IMR-90 (cell line): ENCODE data around the gene PPP1R16B. TPM values are rescaled to one million over a fixed set of nuclear protein-coding genes. Genes with fewer than 3 reads are reported as not detected.

Source experiments
- ATAC-seq: fragments of 200-7000 bp; cut with Tn5 transposase; 2 replicates; pipeline ENCODE4 v1.9.1; 2020; ENCODE audit warnings: low read depth, mild to moderate bottlenecking, moderate library complexity
- BruUV-seq: library from RNA; stranded (reverse); fragments of 400-500 nt; replicated peaks from 2 replicates; lab custom pipeline; 2021; lab: Mats Ljungman, UMichigan
- CTCF ChIA-PET: fragments of 300-600 bp; formaldehyde crosslinking; extraction: SDS; loops from one replicate; lab custom pipeline; 2021; ENCODE audit warnings: antibody characterized with exemption; lab: Yijun Ruan, JAX
- POLR2A ChIA-PET: fragments of 300-600 bp; sonication (Branson Sonifier 250); formaldehyde crosslinking; loops from one replicate; lab custom pipeline; 2022; ENCODE audit warnings: antibody characterized with exemption; ENCODE audit not compliant: unreplicated experiment; lab: Charles Lee
- DNase-seq: peaks from one replicate; pipeline ENCODE4 v3.0.0; 2013
- H2AFZ ChIP-seq: replicated peaks from 2 replicates; pipeline ENCODE3; 2013; ENCODE audit warnings: low read length, mild to moderate bottlenecking; ENCODE audit not compliant: poor library complexity
- H2AK5ac ChIP-seq: 2 replicates; pipeline ENCODE4 v1.6.1; 2013; ENCODE audit warnings: low read depth, low read length, inconsistent platforms
- H2AK9ac ChIP-seq: replicated peaks from 2 replicates; pipeline ENCODE3; 2013; ENCODE audit warnings: mild to moderate bottlenecking, low read depth, low read length, moderate library complexity; ENCODE audit not compliant: poor library complexity
- H2BK120ac ChIP-seq: 2 replicates; pipeline ENCODE4 v1.6.1; 2013; ENCODE audit warnings: low read depth, low read length, inconsistent platforms
- H2BK15ac ChIP-seq: 3 replicates; pipeline ENCODE4 v1.6.1; 2013; ENCODE audit warnings: low read depth, low read length, inconsistent platforms
- H2BK20ac ChIP-seq: 2 replicates; pipeline ENCODE4 v1.6.1; 2013; ENCODE audit warnings: low read depth, mild to moderate bottlenecking, inconsistent platforms, low read length, moderate library complexity
- H2BK5ac ChIP-seq: 2 replicates; pipeline ENCODE4 v1.6.1; 2013; ENCODE audit warnings: mild to moderate bottlenecking, low read depth, low read length, inconsistent platforms; ENCODE audit not compliant: poor library complexity, severe bottlenecking
- H3K14ac ChIP-seq: replicated peaks from 2 replicates; pipeline ENCODE4 v1.6.1; 2013; ENCODE audit warnings: low read depth, low read length, inconsistent platforms
- H3K18ac ChIP-seq: 2 replicates; pipeline ENCODE4 v1.6.1; 2013; ENCODE audit warnings: low read depth, low read length, control low read depth
- H3K23ac ChIP-seq: 2 replicates; pipeline ENCODE4 v1.6.1; 2013; ENCODE audit warnings: low read depth, low read length, inconsistent platforms
- H3K27ac ChIP-seq: 2 replicates; pipeline ENCODE4 v1.5.1; 2013; ENCODE audit warnings: mild to moderate bottlenecking, control low read depth, low read length; ENCODE audit not compliant: insufficient read depth
- H3K27me3 ChIP-seq: 2 replicates; pipeline ENCODE4 v1.6.1; 2013; ENCODE audit warnings: low read length; ENCODE audit not compliant: control insufficient read depth, insufficient read depth
- H3K36me3 ChIP-seq: 2 replicates; pipeline ENCODE4 v1.6.1; 2013; ENCODE audit warnings: low read length, mixed read lengths; ENCODE audit not compliant: control insufficient read depth, insufficient read depth
- H3K4ac ChIP-seq: 2 replicates; pipeline ENCODE4 v1.6.1; 2013; ENCODE audit warnings: low read depth, low read length, inconsistent platforms
- H3K4me1 ChIP-seq: 2 replicates; pipeline ENCODE4 v1.6.1; 2013; ENCODE audit warnings: low read length, mixed read lengths; ENCODE audit not compliant: control insufficient read depth, insufficient read depth
- H3K4me2 ChIP-seq: 2 replicates; pipeline ENCODE4 v1.6.1; 2013; ENCODE audit warnings: low read depth, mild to moderate bottlenecking, control low read depth, low read length, moderate library complexity
- H3K4me3 ChIP-seq: 2 replicates; pipeline ENCODE4 v1.5.1; 2013; ENCODE audit warnings: low read depth, mild to moderate bottlenecking, control low read depth, low read length, moderate library complexity; ENCODE audit not compliant: insufficient read depth
- H3K56ac ChIP-seq: 2 replicates; pipeline ENCODE4 v1.6.1; 2013; ENCODE audit warnings: low read length, inconsistent platforms; ENCODE audit not compliant: insufficient read depth; ENCODE audit errors: extremely low read depth
- H3K79me1 ChIP-seq, 2 experiments: 2 replicates each; pipeline ENCODE4 v1.6.1; 2013; ENCODE audit warnings: low read length in 2 of 2, inconsistent platforms in 1 of 2, low read depth in 1 of 2
- H3K9ac ChIP-seq: 2 replicates; pipeline ENCODE4 v1.6.1; 2013; ENCODE audit warnings: low read depth, low read length, control low read depth
- H3K9me1 ChIP-seq: 2 replicates; pipeline ENCODE4 v1.6.1; 2013; ENCODE audit warnings: low read length, inconsistent platforms; ENCODE audit not compliant: insufficient read depth
- H3K9me3 ChIP-seq: 2 replicates; pipeline ENCODE4 v1.6.1; 2013; ENCODE audit warnings: low read length; ENCODE audit not compliant: control insufficient read depth, insufficient read depth
- H4K20me1 ChIP-seq: 2 replicates; pipeline ENCODE4 v1.6.1; 2013; ENCODE audit warnings: low read length, inconsistent platforms; ENCODE audit not compliant: insufficient read depth
- H4K5ac ChIP-seq: 2 replicates; pipeline ENCODE4 v1.6.1; 2013; ENCODE audit warnings: mild to moderate bottlenecking, low read depth, low read length, control low read depth
- H4K8ac ChIP-seq, 2 experiments: 2 replicates each; pipeline ENCODE4 v1.6.1; 2013; ENCODE audit warnings: low read depth in 2 of 2, low read length in 2 of 2, control low read depth in 1 of 2, inconsistent platforms in 1 of 2
- H4K91ac ChIP-seq: 2 replicates; pipeline ENCODE4 v1.6.1; 2013; ENCODE audit warnings: low read depth, low read length, inconsistent platforms; ENCODE audit not compliant: insufficient read depth
- BHLHE40 ChIP-seq: fragments of 150-350 bp; IDR thresholded peaks from 2 replicates; pipeline ENCODE4 v1.6.1; 2016; ENCODE audit warnings: mild to moderate bottlenecking, low read depth, low read length
- CEBPB ChIP-seq: IDR thresholded peaks from 2 replicates; pipeline ENCODE4 v1.6.1; 2012; ENCODE audit warnings: low read depth, low read length, improper control_type of control experiment
- CHD1 ChIP-seq: IDR thresholded peaks from 2 replicates; pipeline ENCODE4 v1.6.1; 2012; ENCODE audit warnings: low read depth, low read length, improper control_type of control experiment
- ELK1 ChIP-seq: fragments of 150-350 bp; IDR thresholded peaks from 2 replicates; pipeline ENCODE4 v1.6.1; 2016; ENCODE audit warnings: low read depth, mild to moderate bottlenecking, low read length, moderate library complexity, borderline replicate concordance
- FOS ChIP-seq: fragments of 150-350 bp; IDR thresholded peaks from 2 replicates; pipeline ENCODE4 v1.6.1; 2016; ENCODE audit warnings: low read depth, low read length
- MAFK ChIP-seq: IDR thresholded peaks from 2 replicates; pipeline ENCODE4 v1.6.1; 2012; ENCODE audit warnings: low read depth, low read length, improper control_type of control experiment
- MAZ ChIP-seq: IDR thresholded peaks from 2 replicates; pipeline ENCODE4 v1.6.1; 2012; ENCODE audit warnings: low read depth, mild to moderate bottlenecking, low read length, improper control_type of control experiment, moderate library complexity, borderline replicate concordance
- MXI1 ChIP-seq: IDR thresholded peaks from 2 replicates; pipeline ENCODE4 v1.6.1; 2012; ENCODE audit warnings: low read depth, mild to moderate bottlenecking, low read length, moderate library complexity, borderline replicate concordance
- NFE2L2 ChIP-seq: fragments of 150-350 bp; IDR thresholded peaks from 2 replicates; pipeline ENCODE4 v1.6.1; 2016; ENCODE audit warnings: low read depth, mild to moderate bottlenecking, low read length
- POLR2A ChIP-seq: IDR thresholded peaks from 2 replicates; pipeline ENCODE4 v1.6.1; 2012; ENCODE audit warnings: mild to moderate bottlenecking, low read depth, low read length
- RAD21 ChIP-seq: IDR thresholded peaks from 2 replicates; pipeline ENCODE4 v1.6.1; 2012; ENCODE audit warnings: low read length, improper control_type of control experiment
- RCOR1 ChIP-seq: IDR thresholded peaks from 2 replicates; pipeline ENCODE4 v1.6.1; 2012; ENCODE audit warnings: mild to moderate bottlenecking, low read length, improper control_type of control experiment; ENCODE audit not compliant: insufficient replicate concordance
- RFX5 ChIP-seq: IDR thresholded peaks from 2 replicates; pipeline ENCODE4 v1.8.0; 2012; ENCODE audit warnings: low read depth, mild to moderate bottlenecking, low read length, moderate library complexity
- SMC3 ChIP-seq: fragments of 150-350 bp; IDR thresholded peaks from 2 replicates; pipeline ENCODE4 v1.6.1; 2016; ENCODE audit warnings: low read depth, mild to moderate bottlenecking, antibody characterized with exemption, low read length, moderate library complexity
- WGBS, 2 experiments: methylation state at CpG; one replicate each; pipeline versions ENCODE4 v1.1.5 to v1.1.7; 2013; ENCODE audit warnings: missing lambda C conversion rate in 2 of 2; ENCODE audit not compliant: insufficient read length in 1 of 2; ENCODE audit errors: extremely low coverage in 2 of 2; 5-methylcytosine and 5-hydroxymethylcytosine counted together
- dilution Hi-C: fragments of 300-500 bp; cut with HindIII; formaldehyde crosslinking; loops from one replicate; pipeline ENCODE4 v1.14.3; 2018; ENCODE audit warnings: low sequenced_read_pairs; ENCODE audit not compliant: unreplicated experiment
- in situ Hi-C: fragments of 300-500 bp; cut with MboI; formaldehyde crosslinking; loops from 3 replicates; pipeline ENCODE4 v1.14.3; 2019; ENCODE audit warnings: low sequenced_read_pairs, inconsistent platforms, mixed read lengths
- intact Hi-C: fragments of 100-400 bp; cut with micrococcal nuclease; formaldehyde crosslinking; loops from 2 replicates; pipeline ENCODE4 v1.10.0; 2022
- polyA plus RNA-seq, 3 experiments: library from polyadenylated mRNA; depleted of rRNA; stranded (reverse); fragments of >200 nt; gene quantifications; 2 replicates each; pipeline ENCODE4 v1.2.3, GENCODE V29; 2012; ENCODE audit warnings: low replicate concordance in 1 of 3
- total RNA-seq: library from RNA; depleted of rRNA; stranded (reverse); fragments of >200 nt; gene quantifications from 2 replicates; pipeline ENCODE4 v1.2.3, GENCODE V29; 2012
- TF ChIP-seq, protein P1 (sequence below): fragments of 150-350 bp; IDR thresholded peaks from 2 replicates; pipeline ENCODE4 v1.6.1; 2017; ENCODE audit warnings: mild to moderate bottlenecking, antibody characterized with exemption, low read length, low read depth
- TF ChIP-seq, protein P2 (sequence below): conservative IDR thresholded peaks from 2 replicates; pipeline ENCODE4 v1.5.1; 2012; ENCODE audit warnings: mild to moderate bottlenecking, low read depth, low read length, improper control_type of control experiment

PPP1R16B gene
- total and polyA plus RNA-seq, 2 of the 4 experiments (the other 2 are of a cell fraction) = not detected

- in situ Hi-C loops (loop anchor here (25.0 kb wide), 1 partner anchor 111 kb away; the partner anchor contains the start of gene ACTR5), dilution Hi-C loops (no loop called here)
Measured at GRCh38 chr20:38847840-38848239, 42.3 kb downstream of the PPP1R16B start.

More at GRCh38 chr20:38847840-38848239, 42.3 kb downstream of the PPP1R16B start:
- Histone ChIP-seq H3K79me1 (no peaks in the 10 kb centered on the region), H4K5ac (no peak overlapping the region), H3K4me3 (no peak overlapping the region), H3K9me3 (no peaks in the 10 kb centered on the region), H2AK5ac (no peak overlapping the region), H4K8ac (no peak overlapping the region), H4K91ac (no peak overlapping the region), H2BK5ac (no peak overlapping the region), H4K20me1 (no peaks in the 10 kb centered on the region), H3K27me3 (peaks cover 7% of the 10 kb centered on the region), H3K4ac (no peak overlapping the region), H3K4me2 (no peak overlapping the region), H2AFZ (no peak overlapping the region), H3K14ac (no peak overlapping the region), H3K18ac (no peak overlapping the region), H3K36me3 (no peaks in the 10 kb centered on the region), H3K23ac (no peak overlapping the region), H3K4me1 (no peaks in the 10 kb centered on the region), H2AK9ac (no peak overlapping the region), H3K27ac (no peak overlapping the region), H2BK15ac (no peak overlapping the region), H3K56ac (no peak overlapping the region), H2BK120ac (no peak overlapping the region), H3K9me1 (no peaks in the 10 kb centered on the region), H3K9ac (no peak overlapping the region), H2BK20ac (no peak overlapping the region)
- BruUV-seq = no TSS peak
- ChIA-PET CTCF (no interaction called here), POLR2A (no interaction called here)
- no peak for TF ChIP-seq SMC3
- TF ChIP-seq CEBPB = no peak
- TF ChIP-seq, protein P1, sequence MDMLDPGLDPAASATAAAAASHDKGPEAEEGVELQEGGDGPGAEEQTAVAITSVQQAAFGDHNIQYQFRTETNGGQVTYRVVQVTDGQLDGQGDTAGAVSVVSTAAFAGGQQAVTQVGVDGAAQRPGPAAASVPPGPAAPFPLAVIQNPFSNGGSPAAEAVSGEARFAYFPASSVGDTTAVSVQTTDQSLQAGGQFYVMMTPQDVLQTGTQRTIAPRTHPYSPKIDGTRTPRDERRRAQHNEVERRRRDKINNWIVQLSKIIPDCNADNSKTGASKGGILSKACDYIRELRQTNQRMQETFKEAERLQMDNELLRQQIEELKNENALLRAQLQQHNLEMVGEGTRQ = no peak
- TF ChIP-seq BHLHE40 = no peak
- TF ChIP-seq, protein P2, sequence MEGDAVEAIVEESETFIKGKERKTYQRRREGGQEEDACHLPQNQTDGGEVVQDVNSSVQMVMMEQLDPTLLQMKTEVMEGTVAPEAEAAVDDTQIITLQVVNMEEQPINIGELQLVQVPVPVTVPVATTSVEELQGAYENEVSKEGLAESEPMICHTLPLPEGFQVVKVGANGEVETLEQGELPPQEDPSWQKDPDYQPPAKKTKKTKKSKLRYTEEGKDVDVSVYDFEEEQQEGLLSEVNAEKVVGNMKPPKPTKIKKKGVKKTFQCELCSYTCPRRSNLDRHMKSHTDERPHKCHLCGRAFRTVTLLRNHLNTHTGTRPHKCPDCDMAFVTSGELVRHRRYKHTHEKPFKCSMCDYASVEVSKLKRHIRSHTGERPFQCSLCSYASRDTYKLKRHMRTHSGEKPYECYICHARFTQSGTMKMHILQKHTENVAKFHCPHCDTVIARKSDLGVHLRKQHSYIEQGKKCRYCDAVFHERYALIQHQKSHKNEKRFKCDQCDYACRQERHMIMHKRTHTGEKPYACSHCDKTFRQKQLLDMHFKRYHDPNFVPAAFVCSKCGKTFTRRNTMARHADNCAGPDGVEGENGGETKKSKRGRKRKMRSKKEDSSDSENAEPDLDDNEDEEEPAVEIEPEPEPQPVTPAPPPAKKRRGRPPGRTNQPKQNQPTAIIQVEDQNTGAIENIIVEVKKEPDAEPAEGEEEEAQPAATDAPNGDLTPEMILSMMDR = no peak
- TF ChIP-seq FOS = no peak
- no peak for TF ChIP-seq RFX5
- TF ChIP-seq CHD1 = no peak
- TF ChIP-seq NFE2L2 = no peak
- TF ChIP-seq MAFK = no peak
- TF ChIP-seq MAZ = no peak
- TF ChIP-seq MXI1 = no peak
- TF ChIP-seq RAD21 = no peak
- no peak for TF ChIP-seq POLR2A
- no peak for TF ChIP-seq RCOR1
- no peak for TF ChIP-seq ELK1
- WGBS, 2 experiments = no CpG with 5 or more reads among the region's 1 CpG
- ATAC-seq (no peak), DNase-seq (no peak)
- intact Hi-C loops = no loop called here
